ENCODE results near the gene GNB4.

GRCh38 chr3:179455954-179456353 lies 4.7 kb upstream of the GNB4 start:
- no peak for TF ChIP-seq POLR2A (IDR thresholded peaks at IDR 0.05; ENCODE audit: low read depth, low read length)
- TF ChIP-seq POLR2AphosphoS5 (IDR thresholded peaks at IDR 0.05; ENCODE audit: low read depth, low read length) = no peak
- TF ChIP-seq TAF1 (IDR thresholded peaks at IDR 0.05; ENCODE audit: borderline replicate concordance, low read depth, low read length) = no peak
